ENCODE measurements around the gene MCTP2.

DNA sequence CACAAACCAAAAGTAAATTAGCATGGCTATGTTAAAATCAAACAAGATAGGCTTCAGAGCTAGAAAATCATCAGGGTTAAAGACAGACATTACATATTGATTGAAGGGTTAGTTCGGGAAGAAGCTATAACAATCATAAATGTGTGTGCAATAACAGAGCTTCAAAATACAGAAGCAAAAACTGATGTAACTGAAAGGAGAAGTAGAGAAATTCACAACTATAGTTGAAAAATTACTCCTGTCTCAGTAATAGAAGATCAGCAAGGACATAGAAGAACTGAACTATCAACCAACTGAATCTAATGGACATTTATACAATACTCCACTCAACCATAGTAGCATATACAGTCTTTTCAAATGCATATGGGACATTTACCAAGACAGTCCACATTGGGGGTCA is 59.4 kb downstream of the MCTP2 start:
- TF ChIP-seq PREB (CRISPR knock-in tag; IDR thresholded peaks at IDR 0.05; ENCODE audit: borderline replicate concordance) (no peak), KAT7 (CRISPR knock-in tag; IDR thresholded peaks at IDR 0.05; ENCODE audit: borderline replicate concordance) (no peak), SP1 (CRISPR knock-in tag; conservative IDR thresholded peaks at IDR 0.05) (no peak)

All from WTC11 (cell line).